Measurements from ENCODE around the gene FAM222B.

FAM222B gene

DNA sequence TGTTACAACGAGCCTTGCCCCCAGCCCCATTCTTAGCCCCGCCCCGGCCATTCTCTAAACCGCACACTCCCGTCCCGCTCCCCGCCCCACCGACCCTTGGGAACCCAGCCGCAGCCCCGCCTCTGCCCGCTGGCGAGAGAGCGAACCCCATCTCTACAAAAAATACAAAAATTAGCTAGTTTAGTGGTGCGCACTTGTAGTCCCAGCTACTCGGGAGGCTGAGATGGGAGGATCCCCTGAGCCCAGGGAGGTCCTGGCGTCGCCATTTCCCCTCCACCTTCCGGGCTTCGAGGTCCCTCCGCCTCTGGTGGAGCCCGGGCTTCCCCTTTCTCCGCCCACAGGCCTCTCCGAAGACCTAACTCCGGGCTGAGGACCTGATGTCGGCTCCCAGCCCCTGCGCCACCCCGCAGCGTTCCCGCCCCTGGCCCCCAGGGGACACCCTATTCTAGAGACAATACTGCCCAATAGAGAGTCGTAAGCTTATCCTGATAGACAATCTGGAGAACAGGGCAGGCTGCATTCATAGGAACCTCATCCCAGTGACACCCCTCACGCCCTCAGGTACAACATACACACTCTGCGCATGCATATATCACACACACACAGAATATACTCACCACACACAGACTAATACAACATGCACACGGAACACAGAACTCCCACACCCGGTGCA, 130.4 kb downstream of the FAM222B start:
- TF ChIP-seq, protein P1, sequence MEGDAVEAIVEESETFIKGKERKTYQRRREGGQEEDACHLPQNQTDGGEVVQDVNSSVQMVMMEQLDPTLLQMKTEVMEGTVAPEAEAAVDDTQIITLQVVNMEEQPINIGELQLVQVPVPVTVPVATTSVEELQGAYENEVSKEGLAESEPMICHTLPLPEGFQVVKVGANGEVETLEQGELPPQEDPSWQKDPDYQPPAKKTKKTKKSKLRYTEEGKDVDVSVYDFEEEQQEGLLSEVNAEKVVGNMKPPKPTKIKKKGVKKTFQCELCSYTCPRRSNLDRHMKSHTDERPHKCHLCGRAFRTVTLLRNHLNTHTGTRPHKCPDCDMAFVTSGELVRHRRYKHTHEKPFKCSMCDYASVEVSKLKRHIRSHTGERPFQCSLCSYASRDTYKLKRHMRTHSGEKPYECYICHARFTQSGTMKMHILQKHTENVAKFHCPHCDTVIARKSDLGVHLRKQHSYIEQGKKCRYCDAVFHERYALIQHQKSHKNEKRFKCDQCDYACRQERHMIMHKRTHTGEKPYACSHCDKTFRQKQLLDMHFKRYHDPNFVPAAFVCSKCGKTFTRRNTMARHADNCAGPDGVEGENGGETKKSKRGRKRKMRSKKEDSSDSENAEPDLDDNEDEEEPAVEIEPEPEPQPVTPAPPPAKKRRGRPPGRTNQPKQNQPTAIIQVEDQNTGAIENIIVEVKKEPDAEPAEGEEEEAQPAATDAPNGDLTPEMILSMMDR (IDR thresholded peaks at IDR 0.05): no peak

DNA sequence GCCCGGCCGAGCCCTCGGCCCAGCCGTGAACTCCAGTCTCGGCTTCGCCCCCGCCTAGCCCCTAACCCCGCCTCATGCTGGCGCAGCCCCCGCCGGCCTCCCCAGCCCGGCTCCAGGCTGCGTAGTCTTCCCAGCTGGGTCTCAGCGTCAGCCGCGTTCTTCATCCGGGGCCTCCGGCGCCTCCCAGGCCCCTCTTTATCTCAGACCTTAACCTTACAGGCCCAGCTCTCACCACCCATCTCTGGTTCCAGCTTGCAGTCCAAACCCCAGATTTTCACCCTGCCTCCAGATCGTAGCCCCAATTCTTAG, 130.9 kb downstream of the FAM222B start, which contains the start of gene PROCA1:
PROCA1 (minus strand) TSS at position 166 of the 309 bp plus-strand sequence. CDS start 228 bp downstream, outside the sequence.
- TF ChIP-seq, protein P1 (IDR thresholded peaks at IDR 0.05): no peak

DNA sequence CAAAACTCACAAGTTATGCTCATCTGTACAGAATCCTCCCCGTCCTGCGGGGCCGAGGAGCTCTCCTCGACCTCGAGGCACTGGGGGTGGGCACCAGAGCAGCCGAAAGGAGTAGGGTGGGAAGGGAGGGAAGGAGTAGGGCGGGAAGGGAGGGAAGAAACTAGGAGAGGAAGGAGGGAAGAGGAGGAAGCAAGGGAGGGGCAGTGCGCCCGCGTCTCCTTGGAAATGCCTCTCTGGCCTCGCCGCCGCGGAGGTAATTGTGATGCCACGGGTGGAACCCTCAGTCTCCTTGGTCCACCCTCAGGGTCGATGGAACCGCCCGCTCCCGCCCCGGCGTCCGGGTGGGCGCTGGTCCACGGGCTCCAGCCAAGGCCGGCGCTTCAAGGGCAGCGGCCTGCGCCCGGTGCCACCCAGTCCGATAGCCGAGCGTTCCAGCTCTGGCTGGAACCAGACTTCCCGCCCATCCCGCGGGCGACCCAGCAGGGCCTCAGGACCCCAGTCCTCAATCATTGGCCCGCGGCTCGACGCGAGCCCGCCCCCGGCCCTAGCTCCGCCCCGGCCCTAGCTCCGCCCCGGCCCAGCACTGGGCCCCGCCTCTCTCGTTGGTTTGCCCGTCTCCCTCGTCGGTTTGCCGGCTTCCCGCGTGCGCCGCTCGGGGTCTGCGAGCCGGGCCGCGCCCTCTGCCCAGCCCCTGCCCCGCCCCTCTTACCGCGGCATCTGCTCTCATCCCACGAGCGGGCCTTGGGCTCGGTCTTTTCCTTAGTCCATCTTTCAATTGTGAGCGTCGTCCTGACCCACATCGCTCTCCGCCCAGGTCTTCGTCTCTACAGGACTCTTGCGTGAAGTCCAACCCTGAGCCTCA, 131.5 kb downstream of the FAM222B start:
- TF ChIP-seq, protein P1 (IDR thresholded peaks at IDR 0.05): no peak

DNA sequence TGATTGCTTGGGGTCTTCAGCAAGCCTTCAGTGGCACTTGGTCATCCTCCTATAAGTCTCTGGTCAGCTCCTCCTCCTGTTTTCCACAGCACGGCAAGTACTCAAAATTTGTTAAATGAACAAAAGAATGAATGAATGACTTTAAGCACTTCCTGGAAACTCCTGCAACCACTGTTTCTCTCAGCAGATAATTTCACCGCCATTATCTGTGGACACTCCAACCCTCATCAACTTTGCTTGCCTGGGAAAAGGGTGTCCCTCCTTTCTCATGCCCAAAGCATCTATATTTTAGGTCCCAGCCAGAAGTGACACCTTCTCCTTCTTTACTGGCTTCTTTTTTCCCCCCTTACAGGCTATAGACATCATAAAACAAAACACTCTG, 135.3 kb downstream of the FAM222B start:
- TF ChIP-seq, protein P1 (IDR thresholded peaks at IDR 0.05): no peak

DNA sequence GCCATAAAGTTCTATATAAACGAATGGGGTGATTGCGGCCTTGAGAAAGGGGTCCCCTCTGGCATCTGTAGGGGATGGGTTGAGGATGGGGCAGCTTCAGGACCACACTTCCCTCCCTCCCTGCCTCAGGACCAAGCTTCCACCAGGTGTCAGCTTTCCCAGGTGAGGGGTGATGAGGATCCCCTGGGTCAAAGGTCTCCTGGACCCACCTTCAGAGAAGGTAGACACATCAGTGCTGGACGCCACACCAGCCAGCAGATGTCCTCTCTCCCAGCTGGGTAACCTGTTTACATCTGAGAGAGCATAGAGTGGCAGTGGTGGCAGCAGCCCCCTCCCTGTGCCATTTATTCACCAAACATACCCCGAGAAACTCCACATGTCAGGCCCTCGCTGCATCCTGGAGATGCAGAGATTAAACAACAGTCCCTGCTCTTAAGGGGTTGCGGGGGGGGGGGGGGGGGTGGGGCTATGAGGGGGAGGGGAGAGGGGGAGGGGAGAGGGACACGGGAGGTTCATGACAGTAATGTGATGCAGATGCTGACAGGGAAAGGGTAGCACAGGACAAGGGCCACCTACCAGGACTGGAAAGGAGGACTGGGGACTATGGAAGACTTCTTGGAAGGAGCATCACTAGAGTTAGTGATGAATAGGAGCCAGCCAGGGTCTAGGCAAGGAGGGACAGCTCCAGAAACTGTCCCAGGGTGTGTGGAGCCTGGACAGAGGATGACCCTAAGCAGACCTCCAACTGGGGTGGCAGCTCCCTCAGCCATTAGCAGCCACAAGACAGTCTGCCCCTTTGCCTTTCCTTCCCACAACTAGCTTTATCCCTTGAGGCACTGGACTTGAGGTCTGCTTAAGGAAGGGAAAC, 135.9 kb downstream of the FAM222B start:
- TF ChIP-seq, protein P1 (IDR thresholded peaks at IDR 0.05): no peak

Measured in LNCAP (cell line).